GM18870 (cell line): ENCODE data around the gene RBP3.

ENCODE experiments used
- ATAC-seq: cut with Tn5 transposase; IDR thresholded peaks from one replicate; pipeline ENCODE4 v1.9.1; 2021; ENCODE audit warnings: moderate library complexity; ENCODE audit not compliant: unreplicated experiment

RBP3 gene

DNA sequence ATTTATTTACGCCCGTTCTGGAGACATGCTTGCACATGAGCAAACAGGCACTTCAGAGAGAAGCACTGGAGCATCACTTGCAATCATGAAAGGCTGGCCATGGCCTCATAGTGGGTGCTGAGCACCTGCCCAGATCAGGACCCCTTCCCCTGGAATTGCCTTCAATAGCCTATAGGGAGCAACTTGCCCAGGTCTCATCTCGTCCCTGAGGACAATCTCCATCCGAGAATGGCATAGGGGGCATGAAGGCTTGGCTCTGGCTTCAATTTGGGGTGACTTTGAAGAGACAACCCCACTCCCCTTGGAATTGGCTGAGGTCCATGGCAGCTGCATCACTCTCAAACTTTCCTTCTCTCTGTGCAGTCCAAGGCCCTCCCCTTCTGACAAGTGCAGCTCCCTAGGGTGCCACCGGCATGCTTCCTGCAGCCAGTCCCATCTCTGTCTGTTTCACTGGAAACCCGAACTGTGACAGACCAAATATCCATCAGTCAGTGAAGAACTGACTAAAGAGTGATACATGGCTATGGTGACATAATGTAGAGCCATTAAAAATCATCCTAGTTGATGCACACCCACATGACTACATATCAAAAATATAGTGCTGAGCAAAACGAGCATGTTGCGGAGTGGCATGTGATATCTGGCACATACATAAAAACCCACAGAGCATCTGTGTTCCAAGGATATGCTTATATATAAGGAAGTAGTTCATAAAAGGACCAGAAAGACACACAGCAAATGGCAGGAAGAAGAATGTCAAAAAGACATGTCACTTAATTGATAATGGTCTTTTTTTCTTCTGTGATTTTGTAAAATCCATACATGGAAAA, 13.5 kb upstream of the RBP3 start:
- ATAC-seq: no peak

DNA sequence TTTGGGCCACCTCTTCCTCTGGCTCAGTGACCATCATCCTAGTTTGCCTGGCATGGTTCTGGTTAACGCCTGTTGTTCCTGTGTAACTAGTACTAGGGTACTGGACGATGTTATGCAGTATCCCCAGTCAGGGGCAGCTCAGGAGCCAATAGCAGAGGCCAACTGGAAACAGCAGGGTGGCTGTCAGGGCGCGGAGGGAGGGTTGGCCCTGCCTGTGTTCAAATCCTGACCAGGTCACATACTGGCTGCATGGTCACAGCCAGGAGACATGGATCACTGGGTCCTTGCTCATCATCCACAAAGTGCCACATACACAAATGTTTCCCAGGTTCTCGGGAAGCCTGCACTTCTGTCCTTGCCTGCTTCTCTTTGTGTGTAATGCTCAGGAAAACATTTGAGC, 12.3 kb upstream of the RBP3 start:
- ATAC-seq: no peak

DNA sequence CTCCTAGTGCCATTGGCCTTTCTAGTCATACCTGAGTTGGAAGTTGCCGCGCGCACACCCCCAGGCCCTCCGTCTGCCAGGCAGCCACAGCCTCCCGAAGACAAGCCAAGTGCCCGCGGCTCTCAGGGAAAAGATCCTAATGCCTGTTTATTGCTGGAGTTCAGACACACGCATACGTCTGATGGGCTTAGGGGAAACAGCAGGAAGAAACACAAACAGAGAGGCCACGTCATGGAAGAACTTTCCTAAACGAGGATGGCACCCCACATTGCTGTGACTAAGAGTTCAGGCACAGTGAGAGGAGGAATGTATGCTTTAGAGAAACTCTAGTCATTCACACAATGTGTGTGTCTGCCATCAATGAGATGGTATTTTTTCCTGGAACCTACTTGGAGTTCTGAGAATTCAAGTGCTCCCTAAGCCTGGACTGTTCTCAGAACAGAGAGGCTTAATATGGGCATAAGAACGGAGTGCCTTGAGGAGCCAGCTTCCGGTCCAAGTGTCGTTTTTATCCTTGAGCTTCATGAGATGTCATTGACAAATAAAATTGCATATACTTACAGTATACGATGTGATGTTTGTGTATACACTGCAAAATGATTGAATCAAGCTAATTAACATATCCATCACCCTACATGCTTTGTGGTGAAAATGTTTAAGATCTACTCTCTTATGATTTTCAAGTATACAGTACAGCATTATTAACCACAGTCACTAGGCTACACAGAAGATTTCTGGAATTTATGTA, 11.6 kb upstream of the RBP3 start:
- no peak for ATAC-seq

DNA sequence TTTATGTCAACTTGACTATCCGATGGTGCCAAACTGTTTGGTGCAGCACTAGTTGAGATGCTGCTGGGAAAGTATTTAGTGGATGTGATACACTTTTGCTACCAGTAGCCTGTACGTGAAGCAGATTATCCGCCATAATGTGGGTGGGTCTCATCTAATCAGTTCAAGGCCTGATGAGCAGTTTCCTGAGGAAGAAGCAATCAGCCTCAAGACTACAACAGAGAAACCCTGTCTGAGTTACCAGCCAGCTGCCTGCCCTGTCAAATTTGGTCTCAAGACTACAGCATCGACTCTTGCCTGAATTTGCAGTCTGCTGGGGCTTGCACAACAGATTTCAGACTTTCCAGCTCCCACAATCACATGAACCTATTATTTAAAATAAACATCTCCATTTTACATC, 10.9 kb upstream of the RBP3 start:
- ATAC-seq: no peak

DNA sequence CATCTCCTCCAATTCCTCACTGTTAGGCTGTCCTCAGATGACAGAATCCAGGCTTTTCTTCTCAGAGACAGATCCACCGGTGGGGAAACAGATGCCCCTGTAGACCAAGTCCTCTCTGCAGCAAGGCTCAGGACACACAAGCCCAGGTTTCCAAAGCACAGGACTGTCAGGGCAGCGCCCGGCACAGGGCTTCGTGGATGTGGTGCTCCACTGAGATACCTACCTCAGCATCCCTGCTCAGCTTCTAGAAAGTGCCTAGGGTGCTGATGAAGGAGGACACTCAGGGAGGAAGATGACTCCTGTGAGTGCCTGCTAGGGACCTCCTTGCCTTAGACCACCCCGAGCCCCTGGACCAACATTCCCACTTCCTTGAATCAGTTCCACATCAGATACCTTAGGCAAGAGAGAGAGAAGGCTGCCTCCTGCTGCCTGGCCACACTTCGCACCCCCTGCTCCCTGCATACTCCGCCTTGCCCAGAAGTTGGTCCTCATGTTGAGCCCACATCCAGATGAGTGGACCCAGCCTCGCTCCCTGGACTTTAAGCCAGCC, 8.9 kb upstream of the RBP3 start:
- ATAC-seq: no peak

DNA sequence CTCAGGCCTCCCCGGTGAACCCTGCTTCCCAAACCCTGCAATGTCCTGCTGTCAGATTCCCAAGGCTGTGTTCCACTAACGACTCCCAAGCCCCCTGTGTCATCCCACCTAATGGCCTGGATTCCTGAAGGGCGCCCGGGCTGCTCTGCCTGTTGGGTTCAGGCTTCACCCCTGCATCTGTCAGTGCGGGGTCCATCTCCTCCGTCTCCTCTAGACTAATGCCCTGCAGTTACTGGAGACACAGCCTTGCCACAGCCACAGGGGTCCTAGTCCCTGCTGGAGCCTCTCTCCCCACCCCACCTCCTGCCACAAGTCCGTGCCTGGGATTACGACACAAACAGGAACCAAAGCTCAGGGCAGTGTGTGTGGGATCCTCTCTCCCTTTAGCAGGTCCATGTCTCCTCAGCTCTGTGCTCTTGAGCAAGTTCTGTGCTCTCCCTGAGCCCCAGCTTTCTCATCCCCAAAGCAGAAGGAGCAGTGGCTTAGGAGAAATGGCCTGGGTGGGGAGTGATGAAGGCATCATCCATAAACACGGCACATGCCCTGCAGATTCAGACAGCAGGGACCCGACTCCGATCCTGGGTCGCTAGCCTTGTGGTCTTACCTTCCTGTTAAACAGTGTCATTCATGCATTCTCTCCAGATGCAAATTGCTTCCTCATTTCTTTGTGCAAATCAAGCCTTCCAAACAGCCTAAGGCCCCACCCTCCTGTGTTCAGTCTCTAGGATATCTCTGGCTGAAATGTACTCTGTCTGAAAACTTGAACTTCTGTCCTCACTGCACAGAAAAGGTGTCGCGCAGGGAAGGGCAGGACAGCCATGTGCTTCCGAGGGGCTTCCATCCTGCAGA, 8.2 kb upstream of the RBP3 start:
- no peak for ATAC-seq

DNA sequence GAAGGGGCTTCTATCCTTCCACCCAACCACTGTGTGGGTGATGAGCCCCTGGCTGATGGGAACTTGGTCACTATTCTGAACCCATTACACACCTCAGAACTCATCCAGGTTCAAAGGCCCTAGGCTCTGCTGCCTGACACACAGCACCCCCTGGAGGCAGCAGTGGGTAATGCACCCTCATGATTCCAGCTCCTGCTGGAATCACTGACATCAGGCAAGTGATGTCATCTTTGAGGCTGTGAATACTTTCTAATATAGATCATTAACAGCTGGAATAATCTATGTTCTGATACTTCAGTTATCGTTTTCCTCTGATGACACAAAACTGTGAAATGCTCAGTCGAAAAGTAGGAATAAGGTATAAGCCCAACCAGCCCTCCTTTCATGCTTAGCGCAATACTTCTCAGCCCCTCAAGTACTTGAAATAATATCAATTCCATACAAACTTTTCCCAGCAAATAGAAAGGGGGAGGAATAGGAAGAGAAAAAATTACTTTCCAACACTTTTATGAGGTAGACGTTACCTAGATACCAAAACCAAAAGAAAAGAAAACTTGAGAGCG, 7.5 kb upstream of the RBP3 start:
- no peak for ATAC-seq

DNA sequence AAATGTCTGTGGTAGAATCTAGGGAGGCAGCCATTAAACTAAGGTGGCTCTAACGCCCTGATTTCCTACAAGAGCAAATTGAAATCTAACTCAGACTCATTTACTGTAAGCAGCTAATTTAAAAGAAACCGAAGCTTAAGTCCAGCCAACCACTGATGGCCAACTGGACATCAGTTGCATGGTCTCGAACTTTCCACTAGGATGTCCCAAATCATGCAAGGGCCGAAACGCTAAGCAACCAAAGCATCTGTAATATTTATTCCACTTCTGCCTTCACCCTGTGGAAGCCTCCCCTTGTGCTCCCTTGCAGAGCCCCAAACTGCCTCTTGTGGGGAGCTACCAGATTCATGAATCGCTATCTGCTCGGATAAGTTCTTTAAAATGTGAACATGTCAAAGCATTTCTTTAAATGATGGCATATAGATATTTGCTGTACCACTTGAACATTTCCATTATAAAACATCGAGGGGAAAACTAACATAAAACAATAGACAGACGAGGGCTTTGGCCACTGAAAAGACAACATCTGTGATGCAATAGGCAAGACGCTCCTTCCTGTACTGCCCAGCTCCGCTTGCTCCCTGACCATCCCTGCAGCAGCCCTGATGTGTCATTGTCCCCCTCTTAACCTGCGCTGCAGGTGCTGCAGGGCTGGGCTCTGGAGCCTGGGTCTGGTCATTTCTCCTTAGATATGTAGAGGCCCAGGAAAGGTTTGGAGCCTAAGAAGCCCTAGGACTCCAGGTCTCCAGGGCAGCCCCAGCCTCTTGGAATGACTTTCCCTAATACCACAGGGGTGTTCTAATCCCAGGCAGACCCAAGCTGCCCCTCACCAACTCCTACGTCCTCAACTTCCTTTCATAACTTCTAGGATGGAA, 2.9 kb upstream of the RBP3 start:
- ATAC-seq: no peak

DNA sequence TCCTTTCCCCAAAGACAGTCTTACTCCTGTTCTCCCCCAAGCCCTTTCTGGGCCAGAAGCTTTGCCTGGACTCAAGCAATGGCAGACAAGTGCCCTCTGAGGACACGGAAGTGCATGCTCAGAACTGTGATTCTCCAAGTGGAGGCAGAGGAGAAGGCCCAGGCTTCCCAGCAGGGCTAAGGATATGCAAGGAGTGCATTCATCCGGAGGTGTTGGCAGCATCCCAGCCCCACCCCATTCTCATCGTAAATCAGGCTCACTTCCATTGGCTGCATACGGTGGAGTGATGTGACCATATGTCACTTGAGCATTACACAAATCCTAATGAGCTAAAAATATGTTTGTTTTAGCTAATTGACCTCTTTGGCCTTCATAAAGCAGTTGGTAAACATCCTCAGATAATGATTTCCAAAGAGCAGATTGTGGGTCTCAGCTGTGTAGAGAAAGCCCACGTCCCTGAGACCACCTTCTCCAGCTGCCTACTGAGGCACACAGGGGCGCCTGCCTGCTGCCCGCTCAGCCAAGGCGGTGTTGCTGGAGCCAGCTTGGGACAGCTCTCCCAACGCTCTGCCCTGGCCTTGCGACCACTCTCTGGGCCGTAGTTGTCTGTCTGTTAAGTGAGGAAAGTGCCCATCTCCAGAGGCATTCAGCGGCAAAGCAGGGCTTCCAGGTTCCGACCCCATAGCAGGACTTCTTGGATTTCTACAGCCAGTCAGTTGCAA, 1.4 kb upstream of the RBP3 start:
- no peak for ATAC-seq

DNA sequence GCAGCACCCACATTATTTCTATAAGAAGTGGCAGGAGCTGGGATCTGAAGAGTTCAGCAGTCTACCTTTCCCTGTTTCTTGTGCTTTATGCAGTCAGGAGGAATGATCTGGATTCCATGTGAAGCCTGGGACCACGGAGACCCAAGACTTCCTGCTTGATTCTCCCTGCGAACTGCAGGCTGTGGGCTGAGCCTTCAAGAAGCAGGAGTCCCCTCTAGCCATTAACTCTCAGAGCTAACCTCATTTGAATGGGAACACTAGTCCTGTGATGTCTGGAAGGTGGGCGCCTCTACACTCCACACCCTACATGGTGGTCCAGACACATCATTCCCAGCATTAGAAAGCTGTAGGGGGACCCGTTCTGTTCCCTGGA, 874 bp upstream of the RBP3 start:
- no peak for ATAC-seq

DNA sequence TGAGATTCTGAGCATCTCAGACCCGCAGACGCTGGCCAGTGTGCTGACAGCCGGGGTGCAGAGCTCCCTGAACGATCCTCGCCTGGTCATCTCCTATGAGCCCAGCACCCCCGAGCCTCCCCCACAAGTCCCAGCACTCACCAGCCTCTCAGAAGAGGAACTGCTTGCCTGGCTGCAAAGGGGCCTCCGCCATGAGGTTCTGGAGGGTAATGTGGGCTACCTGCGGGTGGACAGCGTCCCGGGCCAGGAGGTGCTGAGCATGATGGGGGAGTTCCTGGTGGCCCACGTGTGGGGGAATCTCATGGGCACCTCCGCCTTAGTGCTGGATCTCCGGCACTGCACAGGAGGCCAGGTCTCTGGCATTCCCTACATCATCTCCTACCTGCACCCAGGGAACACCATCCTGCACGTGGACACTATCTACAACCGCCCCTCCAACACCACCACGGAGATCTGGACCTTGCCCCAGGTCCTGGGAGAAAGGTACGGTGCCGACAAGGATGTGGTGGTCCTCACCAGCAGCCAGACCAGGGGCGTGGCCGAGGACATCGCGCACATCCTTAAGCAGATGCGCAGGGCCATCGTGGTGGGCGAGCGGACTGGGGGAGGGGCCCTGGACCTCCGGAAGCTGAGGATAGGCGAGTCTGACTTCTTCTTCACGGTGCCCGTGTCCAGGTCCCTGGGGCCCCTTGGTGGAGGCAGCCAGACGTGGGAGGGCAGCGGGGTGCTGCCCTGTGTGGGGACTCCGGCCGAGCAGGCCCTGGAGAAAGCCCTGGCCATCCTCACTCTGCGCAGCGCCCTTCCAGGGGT, 703 bp downstream of the RBP3 start:
- ATAC-seq: no peak

DNA sequence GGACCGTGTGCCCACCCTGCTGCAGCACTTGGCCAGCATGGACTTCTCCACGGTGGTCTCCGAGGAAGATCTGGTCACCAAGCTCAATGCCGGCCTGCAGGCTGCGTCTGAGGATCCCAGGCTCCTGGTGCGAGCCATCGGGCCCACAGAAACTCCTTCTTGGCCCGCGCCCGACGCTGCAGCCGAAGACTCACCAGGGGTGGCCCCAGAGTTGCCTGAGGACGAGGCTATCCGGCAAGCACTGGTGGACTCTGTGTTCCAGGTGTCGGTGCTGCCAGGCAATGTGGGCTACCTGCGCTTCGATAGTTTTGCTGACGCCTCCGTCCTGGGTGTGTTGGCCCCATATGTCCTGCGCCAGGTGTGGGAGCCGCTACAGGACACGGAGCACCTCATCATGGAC, 1.4 kb downstream of the RBP3 start:
- ATAC-seq: no peak

DNA sequence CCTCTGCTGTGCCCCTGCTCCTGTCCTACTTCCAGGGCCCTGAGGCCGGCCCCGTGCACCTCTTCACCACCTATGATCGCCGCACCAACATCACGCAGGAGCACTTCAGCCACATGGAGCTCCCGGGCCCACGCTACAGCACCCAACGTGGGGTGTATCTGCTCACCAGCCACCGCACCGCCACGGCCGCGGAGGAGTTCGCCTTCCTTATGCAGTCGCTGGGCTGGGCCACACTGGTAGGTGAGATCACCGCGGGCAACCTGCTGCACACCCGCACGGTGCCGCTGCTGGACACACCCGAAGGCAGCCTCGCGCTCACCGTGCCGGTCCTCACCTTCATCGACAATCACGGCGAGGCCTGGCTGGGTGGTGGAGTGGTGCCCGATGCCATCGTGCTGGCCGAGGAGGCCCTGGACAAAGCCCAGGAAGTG, 1.8 kb downstream of the RBP3 start:
- ATAC-seq: no peak

DNA sequence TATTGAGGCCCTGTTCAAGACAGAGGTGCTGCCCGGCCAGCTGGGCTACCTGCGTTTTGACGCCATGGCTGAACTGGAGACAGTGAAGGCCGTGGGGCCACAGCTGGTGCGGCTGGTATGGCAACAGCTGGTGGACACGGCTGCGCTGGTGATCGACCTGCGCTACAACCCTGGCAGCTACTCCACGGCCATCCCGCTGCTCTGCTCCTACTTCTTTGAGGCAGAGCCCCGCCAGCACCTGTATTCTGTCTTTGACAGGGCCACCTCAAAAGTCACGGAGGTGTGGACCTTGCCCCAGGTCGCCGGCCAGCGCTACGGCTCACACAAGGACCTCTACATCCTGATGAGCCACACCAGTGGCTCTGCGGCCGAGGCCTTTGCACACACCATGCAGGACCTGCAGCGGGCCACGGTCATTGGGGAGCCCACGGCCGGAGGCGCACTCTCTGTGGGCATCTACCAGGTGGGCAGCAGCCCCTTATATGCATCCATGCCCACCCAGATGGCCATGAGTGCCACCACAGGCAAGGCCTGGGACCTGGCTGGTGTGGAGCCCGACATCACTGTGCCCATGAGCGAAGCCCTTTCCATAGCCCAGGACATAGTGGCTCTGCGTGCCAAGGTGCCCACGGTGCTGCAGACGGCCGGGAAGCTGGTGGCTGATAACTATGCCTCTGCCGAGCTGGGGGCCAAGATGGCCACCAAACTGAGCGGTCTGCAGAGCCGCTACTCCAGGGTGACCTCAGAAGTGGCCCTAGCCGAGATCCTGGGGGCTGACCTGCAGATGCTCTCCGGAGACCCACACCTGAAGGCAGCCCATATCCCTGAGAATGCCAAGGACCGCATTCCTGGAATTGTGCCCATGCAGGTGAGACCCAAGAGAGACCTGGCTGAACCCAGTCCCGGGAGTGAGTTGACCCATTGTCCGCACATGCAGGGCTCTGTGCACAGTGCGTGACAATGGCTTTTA, 2.8 kb downstream of the RBP3 start:
- ATAC-seq: no peak

DNA sequence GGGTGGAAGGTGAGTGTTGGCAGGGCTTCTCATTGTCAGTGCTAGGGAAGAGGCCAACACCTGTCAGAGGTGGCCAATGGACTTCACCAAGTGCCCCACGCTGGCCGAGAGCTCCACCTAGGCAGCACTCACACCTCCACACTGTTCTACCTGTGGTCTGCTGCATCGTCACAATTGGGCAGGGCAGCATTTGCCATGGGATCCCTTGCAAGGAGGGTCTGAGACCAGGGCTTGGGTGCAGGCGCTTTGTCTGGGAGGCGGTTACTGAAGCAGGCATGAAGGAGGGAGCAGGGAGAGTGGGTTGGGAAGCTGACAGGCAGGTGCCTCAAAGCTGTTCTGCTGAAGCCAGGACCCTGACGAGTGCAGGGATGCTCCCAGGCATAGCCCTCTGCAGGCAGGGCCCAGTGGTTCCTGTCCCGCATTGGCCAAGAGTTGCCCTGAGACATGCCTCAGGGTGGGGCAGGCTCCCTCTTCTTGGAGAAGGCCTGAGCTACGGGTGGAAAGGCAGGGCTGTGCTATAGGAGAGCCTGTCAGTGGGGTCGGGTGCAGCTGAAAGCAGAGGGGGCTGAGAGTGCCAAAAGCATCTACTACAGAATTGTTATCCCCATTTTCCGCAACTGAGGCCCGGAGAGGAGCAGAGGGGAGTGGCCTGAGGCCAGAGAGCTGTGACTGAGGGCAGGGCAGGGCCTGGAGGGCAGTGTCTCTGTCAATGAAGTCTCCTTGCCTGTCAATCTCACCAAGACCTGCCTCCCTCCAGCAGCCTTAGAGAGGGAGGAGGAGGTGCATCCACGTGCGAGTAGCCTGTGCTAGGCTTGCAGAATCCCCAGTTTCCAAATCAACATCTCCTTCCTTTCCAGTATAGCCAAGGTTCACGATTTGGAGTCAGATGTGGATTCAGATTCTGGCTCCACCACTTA, 4.0 kb downstream of the RBP3 start:
- ATAC-seq: no peak

DNA sequence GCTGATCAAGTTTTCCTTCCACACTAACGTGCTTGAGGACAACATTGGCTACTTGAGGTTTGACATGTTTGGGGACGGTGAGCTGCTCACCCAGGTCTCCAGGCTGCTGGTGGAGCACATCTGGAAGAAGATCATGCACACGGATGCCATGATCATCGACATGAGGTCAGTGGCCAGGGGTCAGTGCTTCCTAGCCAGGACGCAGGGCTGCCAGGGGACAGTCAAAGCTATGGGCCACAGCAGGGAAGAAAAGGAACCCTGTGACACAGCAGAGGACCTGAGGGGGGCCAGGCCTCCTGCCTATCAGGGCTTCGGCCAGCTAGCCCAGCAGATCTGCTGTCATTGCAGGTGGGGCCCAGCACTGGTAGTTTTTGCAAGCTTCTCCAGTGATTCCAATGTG, 5.2 kb downstream of the RBP3 start:
- ATAC-seq: no peak
